CD4-positive, alpha-beta T cell treated with Interleukin-10 for 1 hour (primary cell): Measurements from ENCODE around the gene DIP2C.
"Not testable (repeated sequence)": the region's sequence is repeated elsewhere in the genome, so short reads cannot be mapped to it uniquely, and the experiment has no call there.

Experiments
- DNase-seq: peaks from one replicate; pipeline ENCODE4 v3.0.0-alpha.2; 2020

DIP2C gene

GRCh38 chr10:692682-693351 lies 3.3 kb upstream of the DIP2C start:
- no peak for DNase-seq

- no peak for DNase-seq
Observed at GRCh38 chr10:691216-691615, 1.7 kb upstream of the DIP2C start.

- no peak for DNase-seq
Observed at GRCh38 chr10:690372-691161, 1.1 kb upstream of the DIP2C start.

- DNase-seq: no peak
Observed at GRCh38 chr10:689121-689451, 382 bp downstream of the DIP2C start.

GRCh38 chr10:688312-689120 lies 952 bp downstream of the DIP2C start:
- no peak for DNase-seq

- DNase-seq: no peak
Observed at GRCh38 chr10:687583-688311, 1.7 kb downstream of the DIP2C start.

- no peak for DNase-seq
Observed at GRCh38 chr10:686155-686931, 3.1 kb downstream of the DIP2C start.

GRCh38 chr10:685613-686012 lies 3.9 kb downstream of the DIP2C start:
- no peak for DNase-seq

- no peak for DNase-seq
Observed at GRCh38 chr10:683448-684071, 5.9 kb downstream of the DIP2C start.

- DNase-seq: no peak
Observed at GRCh38 chr10:682931-683447, 6.5 kb downstream of the DIP2C start.

GRCh38 chr10:681670-682318 lies 7.7 kb downstream of the DIP2C start:
- no peak for DNase-seq

GRCh38 chr10:680745-681144 lies 8.7 kb downstream of the DIP2C start:
- no peak for DNase-seq

GRCh38 chr10:680146-680545 lies 9.3 kb downstream of the DIP2C start:
- no peak for DNase-seq

- no peak for DNase-seq
Observed at GRCh38 chr10:679556-679955, 9.9 kb downstream of the DIP2C start.

- DNase-seq: not testable (repeated sequence)
Observed at GRCh38 chr10:678662-679005, 10.8 kb downstream of the DIP2C start.

- no peak for DNase-seq
Observed at GRCh38 chr10:677750-678661, 11.5 kb downstream of the DIP2C start.

- no peak for DNase-seq
Observed at GRCh38 chr10:677038-677437, 12.4 kb downstream of the DIP2C start.

- no peak for DNase-seq
Observed at GRCh38 chr10:676178-676577, 13.3 kb downstream of the DIP2C start.

GRCh38 chr10:675532-675931 lies 13.9 kb downstream of the DIP2C start:
- DNase-seq: no peak

GRCh38 chr10:673492-673891 lies 16.0 kb downstream of the DIP2C start:
- DNase-seq: no peak
